HEK293 (cell line): Measurements from ENCODE around the gene TSPOAP1.
A peak's percentile ranks its signal among the peaks of the same experiment; 100 is the strongest.

Source experiments
- CTCF ChIA-PET: fragments of 350-600 bp; formaldehyde crosslinking; extraction: SDS; loops from one replicate; lab custom pipeline; 2021; ENCODE audit warnings: antibody characterized with exemption; lab: Yijun Ruan, JAX
- POLR2A ChIA-PET: fragments of 300-600 bp; formaldehyde crosslinking; extraction: SDS; loops from one replicate; lab custom pipeline; 2020; ENCODE audit warnings: antibody characterized with exemption, inconsistent platforms; lab: Yijun Ruan, JAX
- H3K27ac ChIP-seq: fragments of 200-500 bp; sonication (Bioruptor generic); 2 replicates; pipeline ENCODE4 v1.5.1; 2014; ENCODE audit warnings: low read depth, low read length, control low read depth, inconsistent platforms; ENCODE audit errors: extremely low read depth
- H3K36me3 ChIP-seq, 2 experiments: fragments of 200-500 bp in 1 of 2; sonication (Bioruptor generic) in 1 of 2; 1 replicate in 1 of 2; 2 replicates in 1 of 2; pipeline ENCODE4 v1.5.1; 2014 to 2017; ENCODE audit warnings: inconsistent platforms in 2 of 2, low read length in 2 of 2; ENCODE audit not compliant: control insufficient read depth in 2 of 2, insufficient read depth in 1 of 2
- H3K4me1 ChIP-seq: fragments of 200-500 bp; sonication (Bioruptor generic); 2 replicates; pipeline ENCODE4 v1.5.1; 2014; ENCODE audit warnings: mild to moderate bottlenecking, low read length, inconsistent platforms; ENCODE audit not compliant: control insufficient read depth, insufficient read depth
- H3K4me3 ChIP-seq: 2 replicates; pipeline ENCODE4 v1.5.1; 2011; ENCODE audit warnings: low read depth, mild to moderate bottlenecking, control low read depth, low read length, moderate library complexity
- H3K9me3 ChIP-seq: fragments of 200-500 bp; sonication (Bioruptor generic); 2 replicates; pipeline ENCODE4 v1.5.1; 2014; ENCODE audit warnings: low read depth, low read length, inconsistent platforms; ENCODE audit not compliant: control insufficient read depth, insufficient read depth
- BCL11B ChIP-seq: fragments of 450-650 bp; formaldehyde crosslinking; IDR thresholded peaks from 2 replicates; pipeline ENCODE4 v1.5.1; 2016; ENCODE audit warnings: low read depth, missing biosample characterization, missing genetic modification characterization
- FEZF1 ChIP-seq: fragments of 450-650 bp; formaldehyde crosslinking; IDR thresholded peaks from 2 replicates; pipeline ENCODE4 v1.5.1; 2016; ENCODE audit warnings: missing biosample characterization, missing genetic modification characterization
- GLIS1 ChIP-seq: fragments of 450-650 bp; formaldehyde crosslinking; IDR thresholded peaks from 2 replicates; pipeline ENCODE4 v1.5.1; 2016; ENCODE audit warnings: missing biosample characterization, missing genetic modification characterization
- HOXD13 ChIP-seq: sonication (generic); formaldehyde crosslinking; IDR thresholded peaks from 2 replicates; pipeline ENCODE4 v1.8.0; 2022; ENCODE audit warnings: missing genetic modification reagents, borderline replicate concordance
- KLF16 ChIP-seq: fragments of 450-650 bp; formaldehyde crosslinking; IDR thresholded peaks from 2 replicates; pipeline ENCODE4 v1.5.1; 2017; ENCODE audit warnings: missing biosample characterization, missing genetic modification characterization
- KLF8 ChIP-seq: fragments of 450-650 bp; formaldehyde crosslinking; IDR thresholded peaks from 2 replicates; pipeline ENCODE4 v1.5.1; 2016; ENCODE audit warnings: missing biosample characterization, missing genetic modification characterization
- KLF9 ChIP-seq: fragments of 450-650 bp; formaldehyde crosslinking; IDR thresholded peaks from 2 replicates; pipeline ENCODE4 v1.5.1; 2016; ENCODE audit warnings: missing biosample characterization, missing genetic modification characterization, low read depth
- MEIS1 ChIP-seq: sonication (generic); formaldehyde crosslinking; IDR thresholded peaks from 2 replicates; pipeline ENCODE4 v1.8.1; 2022; ENCODE audit warnings: missing genetic modification reagents, mild to moderate bottlenecking, borderline replicate concordance
- OVOL3 ChIP-seq: fragments of 450-650 bp; formaldehyde crosslinking; IDR thresholded peaks from 2 replicates; pipeline ENCODE4 v1.5.1; 2016; ENCODE audit warnings: missing biosample characterization, missing genetic modification characterization
- SALL2 ChIP-seq: fragments of 450-650 bp; formaldehyde crosslinking; IDR thresholded peaks from 2 replicates; pipeline ENCODE4 v1.5.0; 2017; ENCODE audit warnings: missing biosample characterization, mild to moderate bottlenecking, missing genetic modification characterization, borderline replicate concordance
- ZBTB1 ChIP-seq: fragments of 450-650 bp; formaldehyde crosslinking; IDR thresholded peaks from 2 replicates; pipeline ENCODE4 v1.5.1; 2016; ENCODE audit warnings: missing biosample characterization, missing genetic modification characterization
- ZBTB17 ChIP-seq: fragments of 450-650 bp; formaldehyde crosslinking; IDR thresholded peaks from 2 replicates; pipeline ENCODE4 v1.5.1; 2016; ENCODE audit warnings: missing biosample characterization, missing genetic modification characterization
- ZNF169 ChIP-seq: fragments of 450-650 bp; formaldehyde crosslinking; IDR thresholded peaks from 2 replicates; pipeline ENCODE4 v1.5.1; 2016; ENCODE audit warnings: missing biosample characterization, missing genetic modification characterization
- ZNF184 ChIP-seq: fragments of 450-650 bp; IDR thresholded peaks from 2 replicates; pipeline ENCODE4 v1.5.1; 2018; ENCODE audit warnings: missing biosample characterization, mild to moderate bottlenecking, missing genetic modification characterization
- ZNF202 ChIP-seq: fragments of 450-650 bp; formaldehyde crosslinking; IDR thresholded peaks from 2 replicates; pipeline ENCODE4 v1.5.1; 2016; ENCODE audit warnings: missing biosample characterization, missing genetic modification characterization, borderline replicate concordance
- ZNF223 ChIP-seq: fragments of 450-650 bp; formaldehyde crosslinking; IDR thresholded peaks from 2 replicates; pipeline ENCODE4 v1.5.1; 2016; ENCODE audit warnings: missing biosample characterization, missing genetic modification characterization
- ZNF366 ChIP-seq: fragments of 450-650 bp; formaldehyde crosslinking; conservative IDR thresholded peaks from 2 replicates; pipeline ENCODE4 v1.5.1; 2016; ENCODE audit warnings: missing biosample characterization, missing genetic modification characterization
- ZNF530 ChIP-seq: fragments of 450-650 bp; formaldehyde crosslinking; IDR thresholded peaks from 2 replicates; pipeline ENCODE4 v1.5.1; 2016; ENCODE audit warnings: low read depth, missing biosample characterization, missing genetic modification characterization
- ZNF560 ChIP-seq: fragments of 450-650 bp; formaldehyde crosslinking; IDR thresholded peaks from 2 replicates; pipeline ENCODE4 v1.5.1; 2017; ENCODE audit warnings: missing biosample characterization, missing genetic modification characterization, borderline replicate concordance
- ZNF624 ChIP-seq: fragments of 450-650 bp; formaldehyde crosslinking; IDR thresholded peaks from 2 replicates; pipeline ENCODE4 v1.5.1; 2017; ENCODE audit warnings: missing biosample characterization, missing genetic modification characterization
- ZNF664 ChIP-seq: fragments of 450-650 bp; formaldehyde crosslinking; IDR thresholded peaks from 2 replicates; pipeline ENCODE4 v1.5.1; 2016; ENCODE audit warnings: missing biosample characterization, missing genetic modification characterization
- ZNF792 ChIP-seq: fragments of 450-650 bp; formaldehyde crosslinking; IDR thresholded peaks from 2 replicates; pipeline ENCODE4 v1.5.1; 2016; ENCODE audit warnings: missing biosample characterization, missing genetic modification characterization
- TF ChIP-seq, protein P1 (sequence below): fragments of 450-650 bp; formaldehyde crosslinking; IDR thresholded peaks from 2 replicates; pipeline ENCODE4 v1.5.1; 2016; ENCODE audit warnings: missing biosample characterization, missing genetic modification characterization
- TF ChIP-seq, protein P2 (sequence below): fragments of 450-650 bp; formaldehyde crosslinking; IDR thresholded peaks from 2 replicates; pipeline ENCODE4 v1.5.1; 2016; ENCODE audit warnings: missing biosample characterization, missing genetic modification characterization

Gene TSPOAP1

DNA sequence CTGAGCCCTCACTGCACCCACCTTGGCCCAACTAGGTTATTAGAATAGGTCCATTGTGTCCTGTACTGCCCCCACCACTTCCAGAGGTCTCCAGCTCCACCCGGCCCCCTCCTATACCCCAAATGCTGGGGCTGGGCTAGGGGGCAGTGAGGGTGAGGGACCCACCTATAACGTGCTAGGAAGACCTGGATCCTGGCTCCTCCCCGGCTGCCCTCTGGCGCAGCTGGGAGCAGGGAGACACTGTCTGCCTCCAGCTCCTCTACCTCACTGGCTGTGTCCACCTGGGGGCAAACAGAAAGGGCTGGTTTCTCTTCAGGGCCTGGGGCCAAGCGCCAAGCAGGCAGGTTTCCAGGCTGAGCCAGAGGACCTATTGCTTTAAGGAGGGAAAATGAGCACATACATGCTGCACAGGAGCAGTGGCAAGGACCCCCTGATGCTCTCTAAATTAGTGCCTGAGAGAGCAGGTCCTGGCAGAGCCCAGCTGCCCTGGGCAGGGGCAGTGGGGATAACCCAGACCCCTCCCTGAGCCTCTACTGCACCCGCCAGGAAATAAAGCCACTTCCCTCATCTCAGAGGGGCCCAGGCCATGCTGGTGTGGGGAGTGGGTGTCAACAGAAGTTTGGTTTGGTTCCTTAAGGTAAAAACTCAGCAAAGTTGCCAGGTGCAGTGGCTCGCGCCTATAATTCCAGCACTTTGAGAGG lies 12.2 kb downstream of the TSPOAP1 start:
- POLR2A ChIA-PET = interaction anchor here (1.3 to 1.6 kb wide), 2 partner anchors 101 to 131 kb away, joined by 3 to 29 read pairs; partner anchors contain the start of gene RNF43
- peaks cover 9% of the 10 kb centered on the region for H3K4me1 ChIP-seq
- H3K4me3 ChIP-seq = no peak overlapping the region
- H3K9me3 ChIP-seq = no peaks in the 10 kb centered on the region
- H3K36me3 ChIP-seq = no peaks in the 10 kb centered on the region
- H3K27ac ChIP-seq = no peak overlapping the region
- TF ChIP-seq, protein P1, sequence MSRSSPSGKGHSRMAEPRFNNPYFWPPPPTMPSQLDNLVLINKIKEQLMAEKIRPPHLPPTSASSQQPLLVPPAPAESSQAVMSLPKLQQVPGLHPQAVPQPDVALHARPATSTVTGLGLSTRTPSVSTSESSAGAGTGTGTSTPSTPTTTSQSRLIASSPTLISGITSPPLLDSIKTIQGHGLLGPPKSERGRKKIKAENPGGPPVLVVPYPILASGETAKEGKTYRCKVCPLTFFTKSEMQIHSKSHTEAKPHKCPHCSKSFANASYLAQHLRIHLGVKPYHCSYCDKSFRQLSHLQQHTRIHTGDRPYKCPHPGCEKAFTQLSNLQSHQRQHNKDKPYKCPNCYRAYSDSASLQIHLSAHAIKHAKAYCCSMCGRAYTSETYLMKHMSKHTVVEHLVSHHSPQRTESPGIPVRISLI (tag by site-specific recombination) = no peak
- no peak for TF ChIP-seq MEIS1
- TF ChIP-seq ZNF560 (tag by site-specific recombination) = no peak
- TF ChIP-seq KLF9 (tag by site-specific recombination) = no peak
- TF ChIP-seq ZNF792 (tag by site-specific recombination) = no peak
- TF ChIP-seq OVOL3 (tag by site-specific recombination) = no peak
- no peak for TF ChIP-seq HOXD13 (CRISPR knock-in tag)
- TF ChIP-seq ZNF624 (tag by site-specific recombination) = no peak
- TF ChIP-seq ZNF223 (tag by site-specific recombination) = no peak
- no peak for TF ChIP-seq SALL2 (tag by site-specific recombination)
- TF ChIP-seq KLF8 (tag by site-specific recombination) = no peak
- no peak for TF ChIP-seq KLF16
- TF ChIP-seq ZNF169 = no peak
- TF ChIP-seq, protein P2, sequence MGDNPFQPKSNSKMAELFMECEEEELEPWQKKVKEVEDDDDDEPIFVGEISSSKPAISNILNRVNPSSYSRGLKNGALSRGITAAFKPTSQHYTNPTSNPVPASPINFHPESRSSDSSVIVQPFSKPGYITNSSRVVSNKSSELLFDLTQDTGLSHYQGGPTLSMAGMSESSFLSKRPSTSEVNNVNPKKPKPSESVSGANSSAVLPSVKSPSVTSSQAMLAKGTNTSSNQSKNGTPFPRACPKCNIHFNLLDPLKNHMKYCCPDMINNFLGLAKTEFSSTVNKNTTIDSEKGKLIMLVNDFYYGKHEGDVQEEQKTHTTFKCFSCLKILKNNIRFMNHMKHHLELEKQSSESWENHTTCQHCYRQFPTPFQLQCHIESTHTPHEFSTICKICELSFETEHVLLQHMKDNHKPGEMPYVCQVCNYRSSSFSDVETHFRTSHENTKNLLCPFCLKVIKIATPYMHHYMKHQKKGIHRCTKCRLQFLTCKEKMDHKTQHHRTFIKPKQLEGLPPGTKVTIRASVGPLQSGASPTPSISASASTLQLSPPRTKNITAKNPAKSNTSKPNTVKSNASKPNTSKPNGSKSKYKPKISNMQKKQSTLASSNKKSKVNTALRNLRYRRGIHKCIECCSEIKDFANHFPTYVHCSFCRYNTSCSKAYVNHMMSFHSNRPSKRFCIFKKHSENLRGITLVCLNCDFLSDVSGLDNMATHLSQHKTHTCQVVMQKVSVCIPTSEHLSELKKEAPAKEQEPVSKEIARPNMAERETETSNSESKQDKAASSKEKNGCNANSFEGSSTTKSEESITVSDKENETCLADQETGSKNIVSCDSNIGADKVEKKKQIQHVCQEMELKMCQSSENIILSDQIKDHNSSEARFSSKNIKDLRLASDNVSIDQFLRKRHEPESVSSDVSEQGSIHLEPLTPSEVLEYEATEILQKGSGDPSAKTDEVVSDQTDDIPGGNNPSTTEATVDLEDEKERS (tag by site-specific recombination) = no peak
- no peak for TF ChIP-seq ZBTB17 (tag by site-specific recombination)
- no peak for TF ChIP-seq ZBTB1 (tag by site-specific recombination)
- TF ChIP-seq ZNF202 (tag by site-specific recombination) = no peak
- no peak for TF ChIP-seq ZNF664 (tag by site-specific recombination)
- TF ChIP-seq GLIS1 (tag by site-specific recombination) = no peak
- TF ChIP-seq FEZF1 = no peak
- CTCF ChIA-PET = interaction anchor here (0.6 to 8.0 kb wide), 34 partner anchors 7 to 907 kb away, joined by 3 to 189 read pairs (median 7); partner anchors contain the start of genes MTMR4, RNF43 and SUPT4H1

DNA sequence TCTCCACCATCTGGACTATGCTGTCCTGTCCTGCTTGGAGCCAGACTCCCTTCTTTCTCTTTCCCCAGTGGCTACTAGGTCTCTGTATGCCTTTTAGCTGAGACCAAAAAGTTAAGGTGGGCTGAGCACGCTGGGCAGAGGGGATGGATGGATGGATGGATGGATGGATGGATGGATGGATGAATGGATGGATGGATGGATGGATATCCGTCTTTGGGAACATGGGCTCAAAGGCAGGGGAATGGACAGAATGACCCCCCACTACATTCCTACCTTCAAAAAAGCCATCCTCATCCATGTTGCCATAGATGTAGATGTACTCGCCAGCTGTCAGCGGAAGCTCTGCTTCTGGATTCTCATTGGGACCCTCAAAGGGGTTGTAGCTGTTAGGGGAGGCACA lies 12.8 kb downstream of the TSPOAP1 start:
- Histone ChIP-seq H3K27ac (no peak overlapping the region), H3K4me3 (no peak overlapping the region), H3K36me3 (no peaks in the 10 kb centered on the region), H3K9me3 (no peaks in the 10 kb centered on the region), H3K4me1 (peaks cover 9% of the 10 kb centered on the region)
- TF ChIP-seq ZBTB17 (tag by site-specific recombination) (0 out of 2 replicates have a peak, but pooled peaks have one; percentile 21), ZNF530 (no peak), BCL11B (no peak), ZNF184 (tag by site-specific recombination) (no peak), ZNF366 (tag by site-specific recombination) (peak; percentile 97)
- ChIA-PET POLR2A (no interaction called here), CTCF (interaction anchor here (0.6 to 8.0 kb wide), 11 partner anchors 10 to 164 kb away, joined by 3 to 189 read pairs (median 16); partner anchors contain the start of gene RNF43)
